Trophoblast cell (in vitro differentiated cells and primary cell): ENCODE results near the gene CNTN4.

Source experiments
- DNase-seq, 2 donors: peaks; one replicate each; pipeline ENCODE4 v3.0.0-alpha.2; 2016
- H2AFZ ChIP-seq: 2 replicates; pipeline ENCODE4 v1.6.1; 2013; ENCODE audit warnings: low read length, moderate library complexity, mild to moderate bottlenecking; ENCODE audit not compliant: insufficient read depth, poor library complexity
- H2AK5ac ChIP-seq: 2 replicates; pipeline ENCODE4 v1.6.1; 2013; ENCODE audit warnings: mild to moderate bottlenecking, low read length
- H2BK120ac ChIP-seq: 2 replicates; pipeline ENCODE4 v1.6.1; 2013; ENCODE audit warnings: low read length, mild to moderate bottlenecking, moderate library complexity; ENCODE audit not compliant: insufficient read depth, poor library complexity
- H2BK12ac ChIP-seq: 2 replicates; pipeline ENCODE4 v1.6.1; 2013; ENCODE audit warnings: mild to moderate bottlenecking, low read length, moderate library complexity
- H2BK5ac ChIP-seq: 2 replicates; pipeline ENCODE4 v1.6.1; 2013; ENCODE audit warnings: low read length, low read depth, moderate library complexity, mild to moderate bottlenecking; ENCODE audit not compliant: poor library complexity
- H3K14ac ChIP-seq: 2 replicates; pipeline ENCODE4 v1.6.1; 2013; ENCODE audit warnings: mild to moderate bottlenecking, low read length
- H3K18ac ChIP-seq: 2 replicates; pipeline ENCODE4 v1.6.1; 2013; ENCODE audit warnings: mild to moderate bottlenecking, low read length
- H3K23ac ChIP-seq: 2 replicates; pipeline ENCODE4 v1.6.1; 2013; ENCODE audit warnings: low read length
- H3K27ac ChIP-seq: 2 replicates; pipeline ENCODE4 v1.5.1; 2013; ENCODE audit warnings: low read depth, mild to moderate bottlenecking, inconsistent platforms, low read length, moderate library complexity
- H3K27me3 ChIP-seq: 2 replicates; pipeline ENCODE4 v1.6.1; 2013; ENCODE audit warnings: inconsistent platforms, mild to moderate bottlenecking, low read length, moderate library complexity; ENCODE audit not compliant: insufficient read depth
- H3K36me3 ChIP-seq, 2 experiments: 1 replicate in 1 of 2; 2 replicates in 1 of 2; pipeline ENCODE4 v1.6.1; 2013; ENCODE audit warnings: low read length in 2 of 2, mild to moderate bottlenecking in 2 of 2, moderate library complexity in 1 of 2; ENCODE audit not compliant: insufficient read depth in 2 of 2, control insufficient read depth in 1 of 2
- H3K4ac ChIP-seq: 2 replicates; pipeline ENCODE4 v1.6.1; 2013; ENCODE audit warnings: low read depth, mild to moderate bottlenecking, low read length, moderate library complexity
- H3K4me1 ChIP-seq, 2 experiments: 1 replicate in 1 of 2; 2 replicates in 1 of 2; pipeline ENCODE4 v1.6.1; 2013; ENCODE audit warnings: low read length in 2 of 2, mild to moderate bottlenecking in 2 of 2, moderate library complexity in 1 of 2; ENCODE audit not compliant: insufficient read depth in 2 of 2, control insufficient read depth in 1 of 2
- H3K4me2 ChIP-seq: 2 replicates; pipeline ENCODE4 v1.6.1; 2013; ENCODE audit warnings: inconsistent platforms, mild to moderate bottlenecking, low read length, moderate library complexity
- H3K4me3 ChIP-seq: 2 replicates; pipeline ENCODE4 v1.5.1; 2013; ENCODE audit warnings: mild to moderate bottlenecking, low read depth, low read length, inconsistent platforms
- H3K79me1 ChIP-seq: one replicate; pipeline ENCODE4 v1.6.1; 2013; ENCODE audit warnings: low read length
- H3K79me2 ChIP-seq: 2 replicates; pipeline ENCODE4 v1.6.1; 2013; ENCODE audit warnings: low read length, mild to moderate bottlenecking; ENCODE audit not compliant: control insufficient read depth, insufficient read depth, poor library complexity
- H3K9ac ChIP-seq: 2 replicates; pipeline ENCODE4 v1.6.1; 2013; ENCODE audit warnings: mild to moderate bottlenecking, low read length
- H3K9me3 ChIP-seq: 2 replicates; pipeline ENCODE4 v1.6.1; 2013; ENCODE audit warnings: low read depth, mild to moderate bottlenecking, control low read depth, inconsistent platforms, low read length; ENCODE audit not compliant: insufficient read depth
- H4K12ac ChIP-seq: 2 replicates; pipeline ENCODE4 v1.6.1; 2013; ENCODE audit warnings: low read depth, mild to moderate bottlenecking, low read length, moderate library complexity
- H4K8ac ChIP-seq: 2 replicates; pipeline ENCODE4 v1.6.1; 2013; ENCODE audit warnings: low read depth, mild to moderate bottlenecking, low read length, moderate library complexity
- H4K91ac ChIP-seq: one replicate; pipeline ENCODE4 v1.6.1; 2013; ENCODE audit warnings: low read depth, mild to moderate bottlenecking, low read length, moderate library complexity
- WGBS: extraction: QIAGEN DNeasy Blood & Tissue Kit; methylation state at CpG from one replicate; pipeline ENCODE4 v1.1.7; 2013; ENCODE audit warnings: missing lambda C conversion rate; ENCODE audit not compliant: insufficient read length, insufficient coverage; ENCODE audit errors: extremely low coverage; 5-methylcytosine and 5-hydroxymethylcytosine counted together

The CNTN4 gene

GRCh38 chr3:2465842-2466241 lies 367.2 kb downstream of the CNTN4 start:
- no peak overlapping the region for H3K23ac ChIP-seq
- H3K9me3 ChIP-seq: no peaks in the 10 kb centered on the region
- DNase-seq: no peak
- no peaks in the 10 kb centered on the region for H3K4me1 ChIP-seq
- H3K27me3 ChIP-seq: no peaks in the 10 kb centered on the region
- no peak overlapping the region for H4K8ac ChIP-seq
- H3K4me3 ChIP-seq: no peak overlapping the region
- H3K4ac ChIP-seq: no peak overlapping the region
- no peak overlapping the region for H3K9ac ChIP-seq
- no peak overlapping the region for H2AK5ac ChIP-seq
- no peak overlapping the region for H3K27ac ChIP-seq
- no peak overlapping the region for H2BK120ac ChIP-seq
- no peak overlapping the region for H4K12ac ChIP-seq
- H4K91ac ChIP-seq: no peak overlapping the region
- H3K4me2 ChIP-seq: no peak overlapping the region
- no peaks in the 10 kb centered on the region for H3K79me1 ChIP-seq
- H3K79me2 ChIP-seq: no peaks in the 10 kb centered on the region
- no peaks in the 10 kb centered on the region for H3K36me3 ChIP-seq
- no peak overlapping the region for H3K14ac ChIP-seq
- no peak overlapping the region for H2AFZ ChIP-seq
- no peak overlapping the region for H3K18ac ChIP-seq
- no peak overlapping the region for H2BK12ac ChIP-seq
- no CpG with 5 or more reads among the region's 1 CpG for WGBS
- H2BK5ac ChIP-seq: no peak overlapping the region

- Histone ChIP-seq H4K91ac (no peak overlapping the region), H3K36me3 (no peaks in the 10 kb centered on the region), H3K4ac (no peak overlapping the region), H3K9ac (no peak overlapping the region), H2AK5ac (no peak overlapping the region), H3K79me1 (no peaks in the 10 kb centered on the region), H3K4me1 (no peaks in the 10 kb centered on the region), H3K27ac (no peak overlapping the region), H3K79me2 (no peaks in the 10 kb centered on the region), H3K4me2 (no peak overlapping the region), H2BK12ac (no peak overlapping the region), H3K9me3 (no peaks in the 10 kb centered on the region), H3K14ac (no peak overlapping the region), H2BK120ac (no peak overlapping the region), H2BK5ac (no peak overlapping the region), H3K27me3 (no peaks in the 10 kb centered on the region), H4K8ac (no peak overlapping the region), H3K4me3 (no peak overlapping the region), H3K23ac (no peak overlapping the region), H2AFZ (no peak overlapping the region), H4K12ac (no peak overlapping the region), H3K18ac (no peak overlapping the region)
- DNase-seq: no peak
- no CpG with 5 or more reads among the region's 4 CpGs for WGBS
Observed at GRCh38 chr3:2468816-2469215, 370.1 kb downstream of the CNTN4 start.

- no peak overlapping the region for H3K4me3 ChIP-seq
- no peak overlapping the region for H2BK12ac ChIP-seq
- H2AK5ac ChIP-seq: no peak overlapping the region
- H2BK120ac ChIP-seq: no peak overlapping the region
- H3K79me1 ChIP-seq: no peaks in the 10 kb centered on the region
- H3K4me1 ChIP-seq: no peaks in the 10 kb centered on the region
- H2BK5ac ChIP-seq: no peak overlapping the region
- H4K8ac ChIP-seq: no peak overlapping the region
- no peak overlapping the region for H3K4ac ChIP-seq
- H3K14ac ChIP-seq: no peak overlapping the region
- no peaks in the 10 kb centered on the region for H3K27me3 ChIP-seq
- H3K9me3 ChIP-seq: no peaks in the 10 kb centered on the region
- H3K36me3 ChIP-seq: no peaks in the 10 kb centered on the region
- no peak overlapping the region for H4K12ac ChIP-seq
- H4K91ac ChIP-seq: no peak overlapping the region
- no peak overlapping the region for H3K23ac ChIP-seq
- no peak for DNase-seq
- no peak overlapping the region for H3K4me2 ChIP-seq
- H3K18ac ChIP-seq: no peak overlapping the region
- H3K27ac ChIP-seq: no peak overlapping the region
- H2AFZ ChIP-seq: no peak overlapping the region
- H3K9ac ChIP-seq: no peak overlapping the region
- no peaks in the 10 kb centered on the region for H3K79me2 ChIP-seq
Observed at GRCh38 chr3:2476996-2477395, 378.3 kb downstream of the CNTN4 start.

GRCh38 chr3:2477620-2478019 lies 379.0 kb downstream of the CNTN4 start:
- H2AK5ac ChIP-seq: no peak overlapping the region
- H4K12ac ChIP-seq: no peak overlapping the region
- no peak overlapping the region for H3K23ac ChIP-seq
- no CpG with 5 or more reads among the region's 5 CpGs for WGBS
- H2AFZ ChIP-seq: no peak overlapping the region
- no peak overlapping the region for H3K4me2 ChIP-seq
- DNase-seq: no peak
- no peak overlapping the region for H3K9ac ChIP-seq
- H3K4me1 ChIP-seq: no peaks in the 10 kb centered on the region
- H3K27ac ChIP-seq: no peak overlapping the region
- no peak overlapping the region for H4K8ac ChIP-seq
- H3K9me3 ChIP-seq: no peaks in the 10 kb centered on the region
- H2BK120ac ChIP-seq: no peak overlapping the region
- H3K18ac ChIP-seq: no peak overlapping the region
- no peak overlapping the region for H3K4ac ChIP-seq
- H3K79me1 ChIP-seq: no peaks in the 10 kb centered on the region
- no peak overlapping the region for H3K4me3 ChIP-seq
- H3K14ac ChIP-seq: no peak overlapping the region
- H2BK12ac ChIP-seq: no peak overlapping the region
- no peak overlapping the region for H4K91ac ChIP-seq
- H2BK5ac ChIP-seq: no peak overlapping the region
- no peaks in the 10 kb centered on the region for H3K36me3 ChIP-seq
- no peaks in the 10 kb centered on the region for H3K79me2 ChIP-seq
- no peaks in the 10 kb centered on the region for H3K27me3 ChIP-seq
